ENCODE results near the gene CLDN4. TPM values are rescaled to one million over a fixed set of nuclear protein-coding genes. Genes with fewer than 3 reads are reported as not detected.
A peak's percentile ranks its signal among the peaks of the same experiment; 100 is the strongest.

Gene CLDN4
- total and polyA plus RNA-seq, 2 experiments from 2014 or later, result 11.6 to 19.4 TPM

- Histone ChIP-seq H3K36me3 (ENCODE audit: insufficient read depth) (no peaks in the 10 kb centered on the region), H2AFZ (no peak overlapping the region), H4K20me1 (replicated peaks; ENCODE audit: insufficient read depth) (no peaks in the 10 kb centered on the region), H3K79me2 (replicated peaks; ENCODE audit: insufficient read depth) (no peaks in the 10 kb centered on the region), H3K4me3 (no peak overlapping the region), H3K9me2 (ENCODE audit: insufficient read depth) (no peaks in the 10 kb centered on the region), H3K27ac (ENCODE audit: low read depth) (no peak overlapping the region), H3K27me3 (ENCODE audit: insufficient read depth) (no peaks in the 10 kb centered on the region), H3F3A (replicated peaks; ENCODE audit: low read depth) (no peaks in the 10 kb centered on the region), H3K4me2 (peak overlapping the region; percentile 65), H3K4me1 (ENCODE audit: insufficient read depth) (no peaks in the 10 kb centered on the region)
- DNase-seq (ENCODE audit: low spot score) (peak; percentile 62), ATAC-seq (peak; percentile 86)
- peaks cover 2% of the 10 kb centered on the region; the same call in 1 of the 3 replicates for H3K9me3 Mint-ChIP-seq
- H3K4me3 Mint-ChIP-seq, result no peak overlapping the region
- H3K27ac Mint-ChIP-seq, result no peak overlapping the region
- H3K36me3 Mint-ChIP-seq (ENCODE audit: low read depth), result no peaks in the 10 kb centered on the region
- H3K27me3 Mint-ChIP-seq (ENCODE audit: insufficient read depth, low read depth, poor library complexity), result peaks cover 16% of the 10 kb centered on the region
- TF ChIP-seq CTCF (conservative IDR thresholded peaks at IDR 0.05; ENCODE audit: low read depth in 2 of 2), result peak; percentile 7 to 27; a peak in 2 of 4 replicates
- TF ChIP-seq POLR2AphosphoS5 (IDR thresholded peaks at IDR 0.05; ENCODE audit: low read depth), result no peak
- H3K4me1 Mint-ChIP-seq, result peaks cover 2% of the 10 kb centered on the region
Measured at GRCh38 chr7:73810998-73811360, 19.8 kb upstream of the CLDN4 start.

- ATAC-seq, result peak; percentile 96
- H3K27me3 Mint-ChIP-seq (ENCODE audit: insufficient read depth, low read depth, poor library complexity), result peaks cover 13% of the 10 kb centered on the region
- Histone ChIP-seq H3K27ac (ENCODE audit: low read depth) (no peak overlapping the region), H2AFZ (no peak overlapping the region), H4K20me1 (replicated peaks; ENCODE audit: insufficient read depth) (no peaks in the 10 kb centered on the region), H3K4me2 (no peak overlapping the region), H3K79me2 (replicated peaks; ENCODE audit: insufficient read depth) (no peaks in the 10 kb centered on the region), H3K9me2 (ENCODE audit: insufficient read depth) (no peaks in the 10 kb centered on the region), H3K4me3 (no peak overlapping the region), H3K36me3 (ENCODE audit: insufficient read depth) (no peaks in the 10 kb centered on the region), H3K27me3 (ENCODE audit: insufficient read depth) (no peaks in the 10 kb centered on the region), H3K4me1 (ENCODE audit: insufficient read depth) (no peaks in the 10 kb centered on the region), H3F3A (replicated peaks; ENCODE audit: low read depth) (no peaks in the 10 kb centered on the region)
- peaks cover 2% of the 10 kb centered on the region for H3K4me1 Mint-ChIP-seq
- peak; percentile 95 for DNase-seq (ENCODE audit: low spot score)
- no peak overlapping the region for H3K4me3 Mint-ChIP-seq
- H3K36me3 Mint-ChIP-seq (ENCODE audit: low read depth), result no peaks in the 10 kb centered on the region
- H3K9me3 Mint-ChIP-seq, result peaks cover 2% of the 10 kb centered on the region; the same call in 1 of the 3 replicates
- no peak overlapping the region for H3K27ac Mint-ChIP-seq
- peak; percentile 78 to 94 for TF ChIP-seq CTCF (conservative IDR thresholded peaks at IDR 0.05; ENCODE audit: low read depth in 2 of 2)
- no peak for TF ChIP-seq JUNB (IDR thresholded peaks at IDR 0.05; ENCODE audit: unreplicated experiment)
- no peak for TF ChIP-seq NANOG (IDR thresholded peaks at IDR 0.05; ENCODE audit: borderline replicate concordance)
- TF ChIP-seq ZNF462 (CRISPR knock-in tag; IDR thresholded peaks at IDR 0.05), result no peak
- TF ChIP-seq ETS1 (IDR thresholded peaks at IDR 0.05), result no peak
- TF ChIP-seq ZNF114 (CRISPR knock-in tag; IDR thresholded peaks at IDR 0.05), result no peak
- TF ChIP-seq POLR2AphosphoS5 (IDR thresholded peaks at IDR 0.05; ENCODE audit: low read depth), result no peak
- no peak for TF ChIP-seq EZH2phosphoT487 (IDR thresholded peaks at IDR 0.05; ENCODE audit: unreplicated experiment)
- no peak for TF ChIP-seq EZH2 (IDR thresholded peaks at IDR 0.05; ENCODE audit: low read depth, unreplicated experiment)
- TF ChIP-seq CREB1 (CRISPR knock-in tag; IDR thresholded peaks at IDR 0.05; ENCODE audit: low read depth), result 0 out of 2 replicates have a peak, but pooled peaks have one; percentile 5
- TF ChIP-seq ZNF331 (CRISPR knock-in tag; IDR thresholded peaks at IDR 0.05; ENCODE audit: low read depth), result no peak
Measured at GRCh38 chr7:73811760-73812168, 19.0 kb upstream of the CLDN4 start.
